ENCODE data around the gene CERS5.

GRCh38 chr12:50102646-50103309, 64.4 kb downstream of the CERS5 start:
- TF ChIP-seq, protein P1, sequence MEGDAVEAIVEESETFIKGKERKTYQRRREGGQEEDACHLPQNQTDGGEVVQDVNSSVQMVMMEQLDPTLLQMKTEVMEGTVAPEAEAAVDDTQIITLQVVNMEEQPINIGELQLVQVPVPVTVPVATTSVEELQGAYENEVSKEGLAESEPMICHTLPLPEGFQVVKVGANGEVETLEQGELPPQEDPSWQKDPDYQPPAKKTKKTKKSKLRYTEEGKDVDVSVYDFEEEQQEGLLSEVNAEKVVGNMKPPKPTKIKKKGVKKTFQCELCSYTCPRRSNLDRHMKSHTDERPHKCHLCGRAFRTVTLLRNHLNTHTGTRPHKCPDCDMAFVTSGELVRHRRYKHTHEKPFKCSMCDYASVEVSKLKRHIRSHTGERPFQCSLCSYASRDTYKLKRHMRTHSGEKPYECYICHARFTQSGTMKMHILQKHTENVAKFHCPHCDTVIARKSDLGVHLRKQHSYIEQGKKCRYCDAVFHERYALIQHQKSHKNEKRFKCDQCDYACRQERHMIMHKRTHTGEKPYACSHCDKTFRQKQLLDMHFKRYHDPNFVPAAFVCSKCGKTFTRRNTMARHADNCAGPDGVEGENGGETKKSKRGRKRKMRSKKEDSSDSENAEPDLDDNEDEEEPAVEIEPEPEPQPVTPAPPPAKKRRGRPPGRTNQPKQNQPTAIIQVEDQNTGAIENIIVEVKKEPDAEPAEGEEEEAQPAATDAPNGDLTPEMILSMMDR (IDR thresholded peaks at IDR 0.05): no peak
- TF ChIP-seq POLR2A (IDR thresholded peaks at IDR 0.05): no peak
- no peak for TF ChIP-seq POLR2AphosphoS5 (IDR thresholded peaks at IDR 0.05)

Measured in prostate gland (tissue), 2 donors.